ENCODE measurements around the gene PROP1.
"Not testable (repeated sequence)": the region's sequence is repeated elsewhere in the genome, so short reads cannot be mapped to it uniquely, and the experiment has no call there.

Gene PROP1

GRCh38 chr5:177982956-177983355 is 13.1 kb downstream of the PROP1 start:
- no peak for DNase-seq (ENCODE audit: low read depth in 1 of 2, low spot score in 1 of 2)

GRCh38 chr5:177982072-177982727 is 13.8 kb downstream of the PROP1 start:
- DNase-seq (ENCODE audit: low read depth in 1 of 2, low spot score in 1 of 2): no peak

- DNase-seq (ENCODE audit: low read depth in 1 of 2, low spot score in 1 of 2): no peak
These were observed 14.6 kb downstream of the PROP1 start for GRCh38 chr5:177981296-177982071.

- DNase-seq (ENCODE audit: low read depth in 1 of 2, low spot score in 1 of 2): no peak
These were observed 15.3 kb downstream of the PROP1 start for GRCh38 chr5:177980743-177981151.

- DNase-seq (ENCODE audit: low read depth in 1 of 2, low spot score in 1 of 2): not testable (repeated sequence)
These were observed 18.4 kb downstream of the PROP1 start for GRCh38 chr5:177977600-177977999.

GRCh38 chr5:177973066-177973635 is 22.9 kb downstream of the PROP1 start:
- no peak for DNase-seq (ENCODE audit: low read depth in 1 of 2, low spot score in 1 of 2)

GRCh38 chr5:177972613-177973012 is 23.4 kb downstream of the PROP1 start:
- DNase-seq (ENCODE audit: low read depth in 1 of 2, low spot score in 1 of 2): no peak

GRCh38 chr5:177972014-177972413 is 24.0 kb downstream of the PROP1 start:
- DNase-seq (ENCODE audit: low read depth in 1 of 2, low spot score in 1 of 2): not testable (repeated sequence)

- DNase-seq (ENCODE audit: low read depth in 1 of 2, low spot score in 1 of 2): no peak
These were observed 27.3 kb downstream of the PROP1 start for GRCh38 chr5:177968661-177969211.

- DNase-seq (ENCODE audit: low read depth in 1 of 2, low spot score in 1 of 2): no peak
These were observed 28.7 kb downstream of the PROP1 start for GRCh38 chr5:177967221-177967887.

GRCh38 chr5:177966839-177967166 is 29.2 kb downstream of the PROP1 start:
- no peak for DNase-seq (ENCODE audit: low read depth in 1 of 2, low spot score in 1 of 2)

- DNase-seq (ENCODE audit: low read depth in 1 of 2, low spot score in 1 of 2): no peak
These were observed 29.8 kb downstream of the PROP1 start for GRCh38 chr5:177966009-177966838.

GRCh38 chr5:177964471-177964870 is 31.6 kb downstream of the PROP1 start:
- DNase-seq (ENCODE audit: low read depth in 1 of 2, low spot score in 1 of 2): no peak

GRCh38 chr5:177963966-177964365 is 32.1 kb downstream of the PROP1 start:
- DNase-seq (ENCODE audit: low read depth in 1 of 2, low spot score in 1 of 2): no peak

- DNase-seq (ENCODE audit: low read depth in 1 of 2, low spot score in 1 of 2): no peak
These were observed 36.7 kb downstream of the PROP1 start for GRCh38 chr5:177959315-177959714.

GRCh38 chr5:177958696-177959095 is 37.3 kb downstream of the PROP1 start:
- DNase-seq (ENCODE audit: low read depth in 1 of 2, low spot score in 1 of 2): no peak

GRCh38 chr5:177957241-177957640 is 38.8 kb downstream of the PROP1 start:
- DNase-seq (ENCODE audit: low read depth in 1 of 2, low spot score in 1 of 2): no peak

- DNase-seq (ENCODE audit: low read depth in 1 of 2, low spot score in 1 of 2): not testable (repeated sequence)
These were observed 42.9 kb downstream of the PROP1 start for GRCh38 chr5:177953101-177953500.

GRCh38 chr5:177949656-177950055 is 46.4 kb downstream of the PROP1 start:
- DNase-seq (ENCODE audit: low read depth in 1 of 2, low spot score in 1 of 2): not testable (repeated sequence)

- not testable (repeated sequence) for DNase-seq (ENCODE audit: low read depth in 1 of 2, low spot score in 1 of 2)
These were observed 47.0 kb downstream of the PROP1 start for GRCh38 chr5:177949065-177949464.

- DNase-seq (ENCODE audit: low read depth in 1 of 2, low spot score in 1 of 2): not testable (repeated sequence)
These were observed 48.1 kb downstream of the PROP1 start for GRCh38 chr5:177947912-177948311.

All from stimulated activated CD4-positive, alpha-beta T cell treated with anti-CD3 and anti-CD28 coated beads, Interleukin-15, amount 100 ng/mL, for 1 hour (primary cell).